Measurements from ENCODE around the gene PODXL2. TPM values are rescaled to one million over a fixed set of nuclear protein-coding genes. Genes with fewer than 3 reads are reported as not detected.

Gene PODXL2
- total RNA-seq, 1 experiment from 2014 or later = 33.6 TPM

DNA sequence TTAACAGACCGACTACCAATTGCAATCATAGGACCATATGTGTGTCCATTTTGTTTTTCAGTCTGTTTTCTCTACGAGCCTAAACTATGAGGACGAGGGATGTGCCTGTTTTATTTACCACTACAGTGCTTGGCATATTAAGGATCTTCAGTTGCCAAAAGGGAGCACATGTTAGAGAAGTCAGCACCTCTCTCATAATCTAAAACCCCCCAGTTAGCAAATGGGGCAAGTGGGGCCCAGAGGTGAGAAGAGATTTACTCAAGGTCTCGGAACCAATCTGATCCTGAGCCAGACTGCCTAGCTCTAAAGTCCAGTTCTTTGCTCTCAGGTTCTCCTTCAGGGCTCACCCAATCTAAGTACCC is 578 bp upstream of the PODXL2 start (continued):
- TF ChIP-seq, protein P1, sequence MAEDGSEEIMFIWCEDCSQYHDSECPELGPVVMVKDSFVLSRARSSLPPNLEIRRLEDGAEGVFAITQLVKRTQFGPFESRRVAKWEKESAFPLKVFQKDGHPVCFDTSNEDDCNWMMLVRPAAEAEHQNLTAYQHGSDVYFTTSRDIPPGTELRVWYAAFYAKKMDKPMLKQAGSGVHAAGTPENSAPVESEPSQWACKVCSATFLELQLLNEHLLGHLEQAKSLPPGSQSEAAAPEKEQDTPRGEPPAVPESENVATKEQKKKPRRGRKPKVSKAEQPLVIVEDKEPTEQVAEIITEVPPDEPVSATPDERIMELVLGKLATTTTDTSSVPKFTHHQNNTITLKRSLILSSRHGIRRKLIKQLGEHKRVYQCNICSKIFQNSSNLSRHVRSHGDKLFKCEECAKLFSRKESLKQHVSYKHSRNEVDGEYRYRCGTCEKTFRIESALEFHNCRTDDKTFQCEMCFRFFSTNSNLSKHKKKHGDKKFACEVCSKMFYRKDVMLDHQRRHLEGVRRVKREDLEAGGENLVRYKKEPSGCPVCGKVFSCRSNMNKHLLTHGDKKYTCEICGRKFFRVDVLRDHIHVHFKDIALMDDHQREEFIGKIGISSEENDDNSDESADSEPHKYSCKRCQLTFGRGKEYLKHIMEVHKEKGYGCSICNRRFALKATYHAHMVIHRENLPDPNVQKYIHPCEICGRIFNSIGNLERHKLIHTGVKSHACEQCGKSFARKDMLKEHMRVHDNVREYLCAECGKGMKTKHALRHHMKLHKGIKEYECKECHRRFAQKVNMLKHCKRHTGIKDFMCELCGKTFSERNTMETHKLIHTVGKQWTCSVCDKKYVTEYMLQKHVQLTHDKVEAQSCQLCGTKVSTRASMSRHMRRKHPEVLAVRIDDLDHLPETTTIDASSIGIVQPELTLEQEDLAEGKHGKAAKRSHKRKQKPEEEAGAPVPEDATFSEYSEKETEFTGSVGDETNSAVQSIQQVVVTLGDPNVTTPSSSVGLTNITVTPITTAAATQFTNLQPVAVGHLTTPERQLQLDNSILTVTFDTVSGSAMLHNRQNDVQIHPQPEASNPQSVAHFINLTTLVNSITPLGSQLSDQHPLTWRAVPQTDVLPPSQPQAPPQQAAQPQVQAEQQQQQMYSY (CRISPR knock-in tag; IDR thresholded peaks at IDR 0.05) = no peak
- no peak for TF ChIP-seq OVOL2 (CRISPR knock-in tag; IDR thresholded peaks at IDR 0.05; ENCODE audit: borderline replicate concordance)
- TF ChIP-seq, protein P2, sequence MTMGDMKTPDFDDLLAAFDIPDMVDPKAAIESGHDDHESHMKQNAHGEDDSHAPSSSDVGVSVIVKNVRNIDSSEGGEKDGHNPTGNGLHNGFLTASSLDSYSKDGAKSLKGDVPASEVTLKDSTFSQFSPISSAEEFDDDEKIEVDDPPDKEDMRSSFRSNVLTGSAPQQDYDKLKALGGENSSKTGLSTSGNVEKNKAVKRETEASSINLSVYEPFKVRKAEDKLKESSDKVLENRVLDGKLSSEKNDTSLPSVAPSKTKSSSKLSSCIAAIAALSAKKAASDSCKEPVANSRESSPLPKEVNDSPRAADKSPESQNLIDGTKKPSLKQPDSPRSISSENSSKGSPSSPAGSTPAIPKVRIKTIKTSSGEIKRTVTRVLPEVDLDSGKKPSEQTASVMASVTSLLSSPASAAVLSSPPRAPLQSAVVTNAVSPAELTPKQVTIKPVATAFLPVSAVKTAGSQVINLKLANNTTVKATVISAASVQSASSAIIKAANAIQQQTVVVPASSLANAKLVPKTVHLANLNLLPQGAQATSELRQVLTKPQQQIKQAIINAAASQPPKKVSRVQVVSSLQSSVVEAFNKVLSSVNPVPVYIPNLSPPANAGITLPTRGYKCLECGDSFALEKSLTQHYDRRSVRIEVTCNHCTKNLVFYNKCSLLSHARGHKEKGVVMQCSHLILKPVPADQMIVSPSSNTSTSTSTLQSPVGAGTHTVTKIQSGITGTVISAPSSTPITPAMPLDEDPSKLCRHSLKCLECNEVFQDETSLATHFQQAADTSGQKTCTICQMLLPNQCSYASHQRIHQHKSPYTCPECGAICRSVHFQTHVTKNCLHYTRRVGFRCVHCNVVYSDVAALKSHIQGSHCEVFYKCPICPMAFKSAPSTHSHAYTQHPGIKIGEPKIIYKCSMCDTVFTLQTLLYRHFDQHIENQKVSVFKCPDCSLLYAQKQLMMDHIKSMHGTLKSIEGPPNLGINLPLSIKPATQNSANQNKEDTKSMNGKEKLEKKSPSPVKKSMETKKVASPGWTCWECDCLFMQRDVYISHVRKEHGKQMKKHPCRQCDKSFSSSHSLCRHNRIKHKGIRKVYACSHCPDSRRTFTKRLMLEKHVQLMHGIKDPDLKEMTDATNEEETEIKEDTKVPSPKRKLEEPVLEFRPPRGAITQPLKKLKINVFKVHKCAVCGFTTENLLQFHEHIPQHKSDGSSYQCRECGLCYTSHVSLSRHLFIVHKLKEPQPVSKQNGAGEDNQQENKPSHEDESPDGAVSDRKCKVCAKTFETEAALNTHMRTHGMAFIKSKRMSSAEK (CRISPR knock-in tag; IDR thresholded peaks at IDR 0.05; ENCODE audit: borderline replicate concordance) = no peak
- TF ChIP-seq, protein P3, sequence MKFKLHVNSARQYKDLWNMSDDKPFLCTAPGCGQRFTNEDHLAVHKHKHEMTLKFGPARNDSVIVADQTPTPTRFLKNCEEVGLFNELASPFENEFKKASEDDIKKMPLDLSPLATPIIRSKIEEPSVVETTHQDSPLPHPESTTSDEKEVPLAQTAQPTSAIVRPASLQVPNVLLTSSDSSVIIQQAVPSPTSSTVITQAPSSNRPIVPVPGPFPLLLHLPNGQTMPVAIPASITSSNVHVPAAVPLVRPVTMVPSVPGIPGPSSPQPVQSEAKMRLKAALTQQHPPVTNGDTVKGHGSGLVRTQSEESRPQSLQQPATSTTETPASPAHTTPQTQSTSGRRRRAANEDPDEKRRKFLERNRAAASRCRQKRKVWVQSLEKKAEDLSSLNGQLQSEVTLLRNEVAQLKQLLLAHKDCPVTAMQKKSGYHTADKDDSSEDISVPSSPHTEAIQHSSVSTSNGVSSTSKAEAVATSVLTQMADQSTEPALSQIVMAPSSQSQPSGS (CRISPR knock-in tag; IDR thresholded peaks at IDR 0.05; ENCODE audit: borderline replicate concordance, low read depth) = no peak

DNA sequence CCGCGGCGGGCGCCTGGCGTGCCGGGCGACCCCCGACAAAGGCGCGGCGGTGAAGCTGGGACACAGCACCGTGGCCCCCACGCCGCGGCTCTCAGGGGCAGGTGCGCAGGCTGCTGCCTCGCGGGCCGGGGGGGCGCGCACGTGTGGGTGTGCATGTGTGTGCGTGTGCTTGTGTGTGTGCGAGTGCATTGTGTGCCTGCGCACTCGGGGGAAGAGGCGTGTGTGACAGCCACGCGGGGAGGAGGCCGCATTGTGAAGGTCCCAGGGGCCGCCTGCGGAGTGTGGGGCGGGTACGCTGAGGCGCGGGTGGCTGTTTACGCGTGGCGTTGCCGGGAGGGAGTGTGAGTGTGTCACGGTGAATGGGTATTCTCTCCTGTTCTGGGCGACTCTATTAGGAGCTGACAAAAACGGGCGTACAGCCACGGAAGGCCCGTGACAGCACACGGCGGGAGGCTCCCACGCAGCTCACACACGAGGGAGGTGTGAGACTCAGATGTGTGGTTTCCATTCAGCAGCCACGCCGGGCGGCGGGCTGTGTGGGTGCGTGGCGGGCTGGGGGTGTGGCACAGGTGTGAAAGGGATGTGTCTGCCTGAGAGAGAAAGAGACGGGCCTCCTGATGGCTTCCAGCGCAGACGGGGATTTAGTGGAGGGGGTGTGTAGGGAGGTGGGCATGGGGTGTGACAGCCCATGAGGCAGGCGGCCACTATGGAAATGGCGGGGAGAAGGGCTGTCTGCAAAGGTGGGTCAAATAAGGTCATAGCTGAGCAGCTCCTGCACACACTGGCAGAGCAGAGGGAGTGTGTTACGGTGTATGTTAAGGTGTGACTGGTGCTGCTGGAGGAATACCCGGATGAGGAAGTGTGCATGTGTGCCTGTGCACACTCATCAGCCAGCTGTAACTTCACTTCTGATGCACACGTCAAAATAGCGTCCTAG is 750 bp downstream of the PODXL2 start:
- 0 out of 2 replicates have a peak, but pooled peaks cover 4% of the 10 kb centered on the region for H3K9me3 Mint-ChIP-seq
- peaks cover 31% of the 10 kb centered on the region for H3K4me1 Mint-ChIP-seq
- CTCF ChIA-PET = no interaction called here
- peak overlapping the region; percentile 70 for H3K4me3 Mint-ChIP-seq
- ATAC-seq (no peak), DNase-seq (ENCODE audit: low spot score) (no peak)
- H3K27ac Mint-ChIP-seq = no peak overlapping the region
- POLR2A ChIA-PET = no interaction called here
- H3K36me3 Mint-ChIP-seq = no peaks in the 10 kb centered on the region
- peaks cover 50% of the 10 kb centered on the region for H3K27me3 Mint-ChIP-seq (ENCODE audit: low read depth)
- TF ChIP-seq, protein P4, sequence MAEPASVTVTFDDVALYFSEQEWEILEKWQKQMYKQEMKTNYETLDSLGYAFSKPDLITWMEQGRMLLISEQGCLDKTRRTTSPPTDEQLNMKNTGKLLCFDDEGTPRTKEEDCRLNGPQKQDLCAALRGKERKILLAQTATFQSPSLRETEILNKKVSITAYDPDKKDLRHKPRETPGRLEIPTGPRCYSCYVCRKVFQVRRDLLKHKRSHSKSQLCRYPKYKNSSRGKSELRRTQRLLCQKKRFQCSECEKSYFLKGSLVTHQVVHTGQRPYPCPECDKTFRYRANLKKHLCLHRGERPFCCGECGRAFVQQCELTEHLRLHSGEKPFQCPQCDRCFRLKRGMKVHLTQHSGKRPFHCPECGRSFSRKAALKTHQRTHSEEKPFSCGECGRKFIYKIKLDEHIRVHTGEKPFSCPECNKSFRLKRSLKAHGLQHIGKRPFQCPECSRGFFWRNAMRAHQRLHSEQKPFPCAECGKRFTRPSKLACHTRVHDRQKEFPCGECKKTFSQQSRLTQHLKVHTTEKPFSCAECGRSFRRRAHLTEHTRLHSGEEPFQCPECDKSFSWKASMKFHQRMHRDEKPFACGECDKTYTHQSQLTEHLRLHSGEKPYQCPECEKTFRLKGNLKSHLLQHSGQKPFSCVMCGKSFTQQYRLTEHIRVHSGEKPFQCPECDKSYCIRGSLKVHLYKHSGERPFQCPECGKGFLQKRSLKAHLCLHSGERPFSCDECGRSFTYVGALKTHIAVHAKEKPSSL (CRISPR knock-in tag; conservative IDR thresholded peaks at IDR 0.05) = no peak
- TF ChIP-seq EMX1 (CRISPR knock-in tag; IDR thresholded peaks at IDR 0.05) = no peak
- TF ChIP-seq IRF2 (CRISPR knock-in tag; IDR thresholded peaks at IDR 0.05; ENCODE audit: borderline replicate concordance, low read depth) = no peak
- TF ChIP-seq, protein P5, sequence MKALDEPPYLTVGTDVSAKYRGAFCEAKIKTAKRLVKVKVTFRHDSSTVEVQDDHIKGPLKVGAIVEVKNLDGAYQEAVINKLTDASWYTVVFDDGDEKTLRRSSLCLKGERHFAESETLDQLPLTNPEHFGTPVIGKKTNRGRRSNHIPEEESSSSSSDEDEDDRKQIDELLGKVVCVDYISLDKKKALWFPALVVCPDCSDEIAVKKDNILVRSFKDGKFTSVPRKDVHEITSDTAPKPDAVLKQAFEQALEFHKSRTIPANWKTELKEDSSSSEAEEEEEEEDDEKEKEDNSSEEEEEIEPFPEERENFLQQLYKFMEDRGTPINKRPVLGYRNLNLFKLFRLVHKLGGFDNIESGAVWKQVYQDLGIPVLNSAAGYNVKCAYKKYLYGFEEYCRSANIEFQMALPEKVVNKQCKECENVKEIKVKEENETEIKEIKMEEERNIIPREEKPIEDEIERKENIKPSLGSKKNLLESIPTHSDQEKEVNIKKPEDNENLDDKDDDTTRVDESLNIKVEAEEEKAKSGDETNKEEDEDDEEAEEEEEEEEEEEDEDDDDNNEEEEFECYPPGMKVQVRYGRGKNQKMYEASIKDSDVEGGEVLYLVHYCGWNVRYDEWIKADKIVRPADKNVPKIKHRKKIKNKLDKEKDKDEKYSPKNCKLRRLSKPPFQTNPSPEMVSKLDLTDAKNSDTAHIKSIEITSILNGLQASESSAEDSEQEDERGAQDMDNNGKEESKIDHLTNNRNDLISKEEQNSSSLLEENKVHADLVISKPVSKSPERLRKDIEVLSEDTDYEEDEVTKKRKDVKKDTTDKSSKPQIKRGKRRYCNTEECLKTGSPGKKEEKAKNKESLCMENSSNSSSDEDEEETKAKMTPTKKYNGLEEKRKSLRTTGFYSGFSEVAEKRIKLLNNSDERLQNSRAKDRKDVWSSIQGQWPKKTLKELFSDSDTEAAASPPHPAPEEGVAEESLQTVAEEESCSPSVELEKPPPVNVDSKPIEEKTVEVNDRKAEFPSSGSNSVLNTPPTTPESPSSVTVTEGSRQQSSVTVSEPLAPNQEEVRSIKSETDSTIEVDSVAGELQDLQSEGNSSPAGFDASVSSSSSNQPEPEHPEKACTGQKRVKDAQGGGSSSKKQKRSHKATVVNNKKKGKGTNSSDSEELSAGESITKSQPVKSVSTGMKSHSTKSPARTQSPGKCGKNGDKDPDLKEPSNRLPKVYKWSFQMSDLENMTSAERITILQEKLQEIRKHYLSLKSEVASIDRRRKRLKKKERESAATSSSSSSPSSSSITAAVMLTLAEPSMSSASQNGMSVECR (CRISPR knock-in tag; IDR thresholded peaks at IDR 0.05; ENCODE audit: borderline replicate concordance) = 0 out of 2 replicates have a peak, but pooled peaks have one; percentile 36
- TF ChIP-seq, protein P6, sequence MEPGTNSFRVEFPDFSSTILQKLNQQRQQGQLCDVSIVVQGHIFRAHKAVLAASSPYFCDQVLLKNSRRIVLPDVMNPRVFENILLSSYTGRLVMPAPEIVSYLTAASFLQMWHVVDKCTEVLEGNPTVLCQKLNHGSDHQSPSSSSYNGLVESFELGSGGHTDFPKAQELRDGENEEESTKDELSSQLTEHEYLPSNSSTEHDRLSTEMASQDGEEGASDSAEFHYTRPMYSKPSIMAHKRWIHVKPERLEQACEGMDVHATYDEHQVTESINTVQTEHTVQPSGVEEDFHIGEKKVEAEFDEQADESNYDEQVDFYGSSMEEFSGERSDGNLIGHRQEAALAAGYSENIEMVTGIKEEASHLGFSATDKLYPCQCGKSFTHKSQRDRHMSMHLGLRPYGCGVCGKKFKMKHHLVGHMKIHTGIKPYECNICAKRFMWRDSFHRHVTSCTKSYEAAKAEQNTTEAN (CRISPR knock-in tag; IDR thresholded peaks at IDR 0.05) = peak; percentile 60
- no peak for TF ChIP-seq NR1H2 (CRISPR knock-in tag; IDR thresholded peaks at IDR 0.05)
- 0 out of 2 replicates have a peak, but pooled peaks have one; percentile 38 for TF ChIP-seq TEAD1 (CRISPR knock-in tag; IDR thresholded peaks at IDR 0.05)
- 0 out of 2 replicates have a peak, but pooled peaks have one; percentile 52 for TF ChIP-seq TCF7 (CRISPR knock-in tag; IDR thresholded peaks at IDR 0.05; ENCODE audit: low read depth)
- peak; percentile 70 for TF ChIP-seq ZNF317 (CRISPR knock-in tag; IDR thresholded peaks at IDR 0.05; ENCODE audit: borderline replicate concordance, low read depth)
- 0 out of 2 replicates have a peak, but pooled peaks have one; percentile 58 for TF ChIP-seq TP53 (CRISPR knock-in tag; IDR thresholded peaks at IDR 0.05)
- TF ChIP-seq SMAD3 (CRISPR knock-in tag; IDR thresholded peaks at IDR 0.05; ENCODE audit: borderline replicate concordance) = no peak
- TF ChIP-seq NR3C1 (CRISPR knock-in tag; conservative IDR thresholded peaks at IDR 0.05; ENCODE audit: low read depth) = no peak
